Activated T-cell treated with anti-CD3 and anti-CD28 coated beads, Interleukin-2, amount 50 U/mL, for 24 hours (primary cell): ENCODE data around the gene HKDC1.

Experiments used
- DNase-seq: peaks from one replicate; pipeline ENCODE4 v3.0.0-alpha.2; 2020
- H3K27ac Mint-ChIP-seq: 2 replicates; pipeline ENCODE4 v1.8.0; 2020; ENCODE audit warnings: mild to moderate bottlenecking, mixed read lengths
- H3K27me3 Mint-ChIP-seq: 2 replicates; pipeline ENCODE4 v1.8.0; 2020; ENCODE audit warnings: mixed read lengths
- H3K36me3 Mint-ChIP-seq: 2 replicates; pipeline ENCODE4 v1.8.0; 2020; ENCODE audit warnings: low read depth, mixed read lengths
- H3K4me1 Mint-ChIP-seq: 2 replicates; pipeline ENCODE4 v1.8.0; 2020; ENCODE audit warnings: low read depth, mixed read lengths
- H3K4me3 Mint-ChIP-seq: 2 replicates; pipeline ENCODE4 v1.8.0; 2020; ENCODE audit warnings: mild to moderate bottlenecking, moderate library complexity, mixed read lengths
- H3K9me3 Mint-ChIP-seq: 2 replicates; pipeline ENCODE4 v1.8.0; 2020; ENCODE audit warnings: mixed read lengths

HKDC1 gene

DNA sequence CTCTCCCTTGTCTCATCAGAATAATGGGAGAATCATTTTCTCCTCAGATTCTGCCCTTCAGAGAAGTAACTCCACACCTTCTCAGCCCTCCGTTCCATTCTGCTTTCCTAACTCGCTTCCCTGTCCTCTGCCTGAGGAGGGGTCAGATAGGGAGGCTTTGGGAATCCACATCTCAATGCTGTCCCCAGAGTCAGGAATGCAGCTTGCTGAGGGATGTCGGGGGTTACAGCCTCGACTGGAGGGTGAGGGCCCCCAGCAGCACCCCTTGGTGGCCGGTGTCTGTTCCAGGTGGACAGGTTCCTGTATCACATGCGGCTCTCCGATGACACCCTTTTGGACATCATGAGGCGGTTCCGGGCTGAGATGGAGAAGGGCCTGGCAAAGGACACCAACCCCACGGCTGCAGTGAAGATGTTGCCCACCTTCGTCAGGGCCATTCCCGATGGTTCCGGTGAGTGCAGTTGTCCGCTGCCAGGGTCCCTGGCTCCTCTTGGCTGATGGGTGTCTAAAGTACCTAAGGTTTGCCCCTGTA lies 6.9 kb downstream of the HKDC1 start:
- H3K4me1 Mint-ChIP-seq = peaks cover 52% of the 10 kb centered on the region
- H3K27ac Mint-ChIP-seq = no peak overlapping the region
- H3K27me3 Mint-ChIP-seq = no peaks in the 10 kb centered on the region
- H3K9me3 Mint-ChIP-seq = no peaks in the 10 kb centered on the region
- no peaks in the 10 kb centered on the region for H3K36me3 Mint-ChIP-seq
- no peak overlapping the region for H3K4me3 Mint-ChIP-seq
- no peak for DNase-seq

DNA sequence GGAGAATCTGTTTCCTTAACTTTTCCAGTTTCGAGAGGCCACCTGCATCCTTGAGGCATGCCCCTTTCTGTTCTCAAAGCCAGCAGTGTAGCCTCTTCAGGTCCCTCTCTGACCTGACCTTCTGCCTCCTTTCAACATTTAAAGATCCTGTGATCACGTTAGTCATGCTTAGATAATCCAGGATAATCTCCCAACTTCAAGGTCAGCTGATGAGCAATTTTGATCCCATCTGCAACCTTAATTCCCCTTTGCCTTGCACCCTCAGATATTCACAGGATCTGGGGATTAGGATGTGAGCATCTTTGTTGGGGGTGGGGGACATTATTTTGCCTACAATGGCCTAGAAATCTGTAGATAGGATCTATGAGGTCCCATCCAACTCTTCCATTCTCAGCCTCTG lies 8.0 kb downstream of the HKDC1 start:
- H3K36me3 Mint-ChIP-seq = no peaks in the 10 kb centered on the region
- no peaks in the 10 kb centered on the region for H3K9me3 Mint-ChIP-seq
- no peak overlapping the region for H3K27ac Mint-ChIP-seq
- no peak for DNase-seq
- H3K4me3 Mint-ChIP-seq = no peak overlapping the region
- peaks cover 48% of the 10 kb centered on the region for H3K4me1 Mint-ChIP-seq
- H3K27me3 Mint-ChIP-seq = no peaks in the 10 kb centered on the region

- Mint-ChIP-seq H3K36me3 (no peaks in the 10 kb centered on the region), H3K4me3 (peak overlapping the region; percentile 66), H3K4me1 (peaks cover 47% of the 10 kb centered on the region), H3K27me3 (no peaks in the 10 kb centered on the region), H3K9me3 (no peaks in the 10 kb centered on the region), H3K27ac (peak overlapping the region; percentile 86)
- DNase-seq = no peak
Measured at GRCh38 chr10:69229616-69229916, 9.4 kb downstream of the HKDC1 start.

DNA sequence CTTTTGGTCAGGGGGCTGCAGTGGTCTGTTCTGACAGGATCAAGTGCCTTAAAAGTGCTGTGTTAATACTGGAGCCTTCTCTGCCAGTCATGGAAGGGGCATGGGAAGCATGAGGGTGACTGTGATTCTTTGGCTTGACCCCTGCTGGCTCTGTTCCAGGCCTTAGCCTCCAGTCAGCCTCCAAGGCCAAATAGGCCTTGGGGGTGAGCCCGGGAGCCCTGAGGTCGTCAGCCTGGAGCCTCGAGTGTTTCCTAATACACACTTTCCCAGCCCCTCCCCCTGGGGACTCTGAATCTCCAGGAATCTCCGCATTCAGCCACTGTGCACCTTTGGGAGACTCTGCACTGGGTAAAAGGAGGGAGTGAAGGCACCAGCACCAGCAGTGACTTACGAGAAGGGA lies 10.0 kb downstream of the HKDC1 start:
- peak overlapping the region; percentile 86 for H3K27ac Mint-ChIP-seq

GRCh38 chr10:69232252-69232651 lies 12.1 kb downstream of the HKDC1 start:
- Mint-ChIP-seq H3K36me3 (no peaks in the 10 kb centered on the region), H3K4me3 (no peak overlapping the region), H3K27me3 (no peaks in the 10 kb centered on the region), H3K4me1 (peaks cover 38% of the 10 kb centered on the region), H3K27ac (no peak overlapping the region), H3K9me3 (no peaks in the 10 kb centered on the region)
- no peak for DNase-seq

More for the DNA sequence above, 10.0 kb downstream of the HKDC1 start:
- Mint-ChIP-seq H3K9me3 (no peaks in the 10 kb centered on the region), H3K27me3 (no peaks in the 10 kb centered on the region), H3K4me3 (no peak overlapping the region), H3K36me3 (no peaks in the 10 kb centered on the region), H3K4me1 (peaks cover 42% of the 10 kb centered on the region)
- no peak for DNase-seq

- Mint-ChIP-seq H3K27ac (no peak overlapping the region), H3K4me1 (peaks cover 39% of the 10 kb centered on the region), H3K9me3 (no peaks in the 10 kb centered on the region), H3K36me3 (no peaks in the 10 kb centered on the region), H3K4me3 (no peak overlapping the region), H3K27me3 (no peaks in the 10 kb centered on the region)
- DNase-seq = no peak
Measured at GRCh38 chr10:69232736-69233480, 12.8 kb downstream of the HKDC1 start.

DNA sequence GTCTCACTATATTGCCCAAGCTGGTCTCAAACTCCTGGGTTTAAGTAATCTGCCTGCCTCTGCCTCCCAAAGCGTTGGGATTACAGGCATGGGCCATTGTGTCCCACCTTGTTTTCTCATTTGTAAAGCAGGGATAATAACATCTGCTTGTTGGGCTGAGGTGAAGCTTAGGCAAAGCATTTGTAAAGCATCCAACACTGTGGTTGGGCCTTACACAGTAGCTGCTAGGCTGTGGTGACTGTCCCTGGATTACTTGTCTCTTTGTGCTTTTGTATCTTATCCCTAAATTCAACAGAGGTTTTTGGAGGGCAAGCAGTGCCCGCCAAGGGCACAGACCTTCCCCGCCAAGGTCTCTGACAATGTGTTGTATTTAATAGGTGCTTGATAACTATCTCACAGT lies 14.3 kb downstream of the HKDC1 start:
- Mint-ChIP-seq H3K36me3 (no peaks in the 10 kb centered on the region), H3K4me1 (peaks cover 23% of the 10 kb centered on the region), H3K9me3 (no peaks in the 10 kb centered on the region), H3K27ac (no peak overlapping the region), H3K4me3 (no peak overlapping the region), H3K27me3 (no peaks in the 10 kb centered on the region)
- no peak for DNase-seq

GRCh38 chr10:69237528-69238159 lies 17.5 kb downstream of the HKDC1 start:
- Mint-ChIP-seq H3K27ac (no peak overlapping the region), H3K4me1 (peaks cover 15% of the 10 kb centered on the region), H3K27me3 (no peaks in the 10 kb centered on the region), H3K4me3 (no peak overlapping the region), H3K36me3 (no peaks in the 10 kb centered on the region), H3K9me3 (no peaks in the 10 kb centered on the region)
- DNase-seq = peak; percentile 93

DNA sequence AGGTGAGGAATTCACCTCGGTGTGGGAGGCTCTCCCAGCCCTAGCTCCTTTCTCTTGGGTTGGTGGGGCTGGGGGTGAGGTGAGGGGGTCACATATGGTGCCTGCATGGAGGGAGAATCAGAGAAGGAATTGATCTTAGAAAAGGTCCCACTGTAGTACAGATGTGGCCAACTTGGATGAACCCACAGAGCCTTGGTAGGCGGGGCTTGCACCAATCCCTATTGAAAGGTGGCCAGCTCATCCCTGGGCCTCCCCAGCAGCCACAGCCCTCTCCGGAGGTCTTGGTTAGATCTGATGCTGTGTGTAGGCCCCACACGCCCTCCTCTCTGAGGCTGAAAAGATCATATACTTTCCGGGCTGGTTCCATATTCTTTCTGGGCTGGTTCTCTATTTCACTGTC lies 19.0 kb downstream of the HKDC1 start:
- H3K36me3 Mint-ChIP-seq = no peaks in the 10 kb centered on the region
- H3K4me1 Mint-ChIP-seq = peaks cover 8% of the 10 kb centered on the region
- H3K27me3 Mint-ChIP-seq = no peaks in the 10 kb centered on the region
- H3K9me3 Mint-ChIP-seq = no peaks in the 10 kb centered on the region
- no peak overlapping the region for H3K27ac Mint-ChIP-seq
- DNase-seq = no peak
- H3K4me3 Mint-ChIP-seq = no peak overlapping the region

DNA sequence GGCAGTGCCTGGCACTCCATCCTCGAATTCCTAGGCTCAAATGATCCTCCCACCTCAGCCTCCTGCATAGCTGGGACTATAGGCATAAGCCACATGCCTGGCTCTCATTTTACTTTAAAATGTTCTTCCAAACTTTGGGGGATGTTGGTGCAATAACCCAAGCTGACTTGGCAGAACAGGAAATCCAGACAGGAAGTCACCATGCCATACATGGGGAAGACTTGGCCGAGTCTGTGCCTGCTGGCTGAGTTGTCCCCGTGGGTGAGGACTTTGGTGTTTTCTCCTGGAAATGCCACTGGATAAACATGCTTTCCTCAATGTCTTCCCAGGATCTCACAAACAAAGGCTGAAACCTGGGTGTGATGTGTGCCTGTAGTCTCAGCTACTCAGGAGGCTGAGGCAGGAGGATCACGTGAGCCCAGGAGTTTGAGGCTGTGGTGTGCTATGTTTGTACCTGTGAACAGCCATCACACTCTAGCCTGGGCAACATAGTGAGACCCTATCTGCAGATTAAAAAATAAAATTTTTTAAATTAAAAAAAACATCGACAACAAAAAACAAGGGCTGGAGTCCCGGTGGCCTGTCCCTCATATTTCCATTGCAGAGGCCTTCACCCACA lies 19.8 kb downstream of the HKDC1 start:
- no peak overlapping the region for H3K27ac Mint-ChIP-seq

GRCh38 chr10:69240455-69240854 lies 20.3 kb downstream of the HKDC1 start:
- no peak overlapping the region for H3K27ac Mint-ChIP-seq

More for the DNA sequence above, 19.8 kb downstream of the HKDC1 start:
- H3K36me3 Mint-ChIP-seq = no peaks in the 10 kb centered on the region
- DNase-seq = no peak
- no peak overlapping the region for H3K4me3 Mint-ChIP-seq
- no peaks in the 10 kb centered on the region for H3K9me3 Mint-ChIP-seq
- H3K27me3 Mint-ChIP-seq = no peaks in the 10 kb centered on the region
- H3K4me1 Mint-ChIP-seq = peaks cover 8% of the 10 kb centered on the region

GRCh38 chr10:69241575-69241974 lies 21.4 kb downstream of the HKDC1 start:
- Mint-ChIP-seq H3K27me3 (no peaks in the 10 kb centered on the region), H3K4me3 (no peak overlapping the region), H3K36me3 (no peaks in the 10 kb centered on the region), H3K4me1 (peaks cover 8% of the 10 kb centered on the region), H3K9me3 (no peaks in the 10 kb centered on the region), H3K27ac (no peak overlapping the region)
- no peak for DNase-seq

More at GRCh38 chr10:69240455-69240854, 20.3 kb downstream of the HKDC1 start:
- DNase-seq = no peak
- H3K36me3 Mint-ChIP-seq = no peaks in the 10 kb centered on the region
- H3K9me3 Mint-ChIP-seq = no peaks in the 10 kb centered on the region
- peaks cover 8% of the 10 kb centered on the region for H3K4me1 Mint-ChIP-seq
- H3K4me3 Mint-ChIP-seq = no peak overlapping the region
- H3K27me3 Mint-ChIP-seq = no peaks in the 10 kb centered on the region

DNA sequence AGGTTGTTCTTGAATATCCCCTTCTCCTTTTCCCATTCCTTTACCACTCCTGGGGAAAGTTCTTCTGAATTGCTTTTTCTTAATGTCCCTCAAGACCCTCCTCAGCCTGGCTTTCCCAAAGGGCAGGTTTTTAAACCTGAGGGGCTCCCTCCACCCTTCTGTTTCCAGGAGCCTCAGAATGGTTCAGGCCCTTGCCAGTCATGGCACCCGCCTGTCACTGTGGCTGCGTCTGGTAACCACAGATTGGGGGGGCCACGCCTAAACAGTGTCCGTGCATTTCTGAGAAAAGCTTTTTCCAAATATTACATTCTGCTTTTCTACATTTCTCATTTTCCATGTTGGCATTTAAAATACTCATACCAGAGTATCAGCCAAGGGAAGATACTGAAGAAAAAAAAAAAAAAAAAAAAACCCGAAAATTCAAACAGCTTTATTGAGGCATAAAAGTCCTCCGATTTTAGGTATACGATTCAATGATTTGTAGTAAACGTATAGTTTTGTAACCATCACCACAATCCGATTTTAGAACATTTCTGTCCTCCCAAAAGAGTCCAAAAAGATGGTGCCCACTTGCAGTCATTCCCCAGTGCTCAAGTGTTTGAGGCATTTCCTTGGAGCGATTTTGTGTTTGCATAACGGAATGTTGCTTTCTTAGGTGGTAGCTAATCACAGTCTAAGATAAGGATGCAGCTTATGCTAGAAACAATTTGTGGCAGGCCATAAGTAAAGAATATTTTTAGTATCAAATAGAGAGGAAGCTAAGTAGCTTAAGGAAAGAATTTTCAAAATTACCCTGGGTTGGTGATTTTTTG lies 22.1 kb downstream of the HKDC1 start:
- H3K27me3 Mint-ChIP-seq = no peaks in the 10 kb centered on the region
- H3K4me3 Mint-ChIP-seq = no peak overlapping the region
- H3K36me3 Mint-ChIP-seq = no peaks in the 10 kb centered on the region
- peaks cover 5% of the 10 kb centered on the region for H3K4me1 Mint-ChIP-seq
- no peaks in the 10 kb centered on the region for H3K9me3 Mint-ChIP-seq
- H3K27ac Mint-ChIP-seq = no peak overlapping the region
- DNase-seq = no peak

DNA sequence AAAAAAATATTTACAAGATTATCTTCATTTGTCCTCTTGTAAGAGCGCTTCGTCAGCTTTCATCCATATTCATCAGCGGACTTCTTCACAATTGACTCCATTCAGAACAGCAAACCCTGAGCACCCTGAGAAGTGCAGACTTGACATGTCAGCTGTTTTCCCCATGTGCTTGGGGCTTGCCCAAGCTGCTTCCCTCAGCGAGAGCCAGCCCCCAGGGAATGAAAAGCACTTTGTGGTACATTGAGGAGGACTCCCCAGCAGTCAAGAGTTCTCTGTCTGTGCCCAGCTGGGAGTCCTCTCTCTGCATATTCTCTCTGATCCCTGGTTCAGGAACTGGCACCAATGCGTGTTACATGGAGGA lies 22.7 kb downstream of the HKDC1 start:
- Mint-ChIP-seq H3K27ac (no peak overlapping the region), H3K4me3 (no peak overlapping the region), H3K9me3 (no peaks in the 10 kb centered on the region), H3K4me1 (peaks cover under 1% of the 10 kb centered on the region), H3K27me3 (no peaks in the 10 kb centered on the region), H3K36me3 (no peaks in the 10 kb centered on the region)
- no peak for DNase-seq
